ENCODE measurements around the gene DNAJB8. TPM values are rescaled to one million over a fixed set of nuclear protein-coding genes. Genes with fewer than 3 reads are reported as not detected.

The DNAJB8 gene
- total RNA-seq, 3 donors from 2014 or later (not counting 1 experiment from before 2014, with no cell fraction given) = not detected

- H3K27me3 ChIP-seq (ENCODE audit: control insufficient read depth, insufficient read depth, low read length) = no peaks in the 10 kb centered on the region
- H3K9me3 ChIP-seq (ENCODE audit: control insufficient read depth, insufficient read depth, low read length) = no peaks in the 10 kb centered on the region
- no peaks in the 10 kb centered on the region for H3K36me3 ChIP-seq (ENCODE audit: control insufficient read depth, insufficient read depth, low read length)
- intact Hi-C loops (cut with micrococcal nuclease) = no loop called here
- Mint-ChIP-seq H3K9me3 (peaks cover 0 to 12% of the 10 kb centered on the region in 2 donors), H3K27ac (peak overlapping the region in 1 of 2 donors; percentile 64), H3K36me3 (no peaks in the 10 kb centered on the region), H3K4me1 (peaks cover 21 to 30% of the 10 kb centered on the region in 2 donors), H3K4me3 (no peak overlapping the region), H3K27me3 (ENCODE audit: low read depth in 2 of 2) (peaks cover 12 to 14% of the 10 kb centered on the region in 2 donors)
- DNase-seq (no peak), ATAC-seq (no peak)
- WGBS (ENCODE audit: insufficient coverage) = 84% methylated on average over 1 of the region's 1 CpG
- TF ChIP-seq CTCF (IDR thresholded peaks at IDR 0.05) = no peak
- no peak overlapping the region for H3K4me3 ChIP-seq (ENCODE audit: low read length)
- peaks cover 10% of the 10 kb centered on the region for H3K4me1 ChIP-seq (ENCODE audit: control insufficient read depth, insufficient read depth, low read length)
- H3K27ac ChIP-seq (ENCODE audit: low read length) = no peak overlapping the region
These were observed 21.3 kb downstream of the DNAJB8 start for GRCh38 chr3:128445357-128445756.

GRCh38 chr3:128443771-128444170, 22.9 kb downstream of the DNAJB8 start:
- no peak overlapping the region for H3K4me3 ChIP-seq (ENCODE audit: low read length)
- ATAC-seq (no peak), DNase-seq (no peak)
- H3K9me3 Mint-ChIP-seq = peaks cover 0 to 12% of the 10 kb centered on the region in 2 donors
- no peak overlapping the region for H3K4me3 Mint-ChIP-seq
- H3K27ac ChIP-seq (ENCODE audit: low read length) = no peak overlapping the region
- no peaks in the 10 kb centered on the region for H3K27me3 ChIP-seq (ENCODE audit: control insufficient read depth, insufficient read depth, low read length)
- no peaks in the 10 kb centered on the region for H3K36me3 Mint-ChIP-seq
- H3K4me1 Mint-ChIP-seq = peaks cover 18 to 27% of the 10 kb centered on the region in 2 donors
- H3K36me3 ChIP-seq (ENCODE audit: control insufficient read depth, insufficient read depth, low read length) = no peaks in the 10 kb centered on the region
- H3K27me3 Mint-ChIP-seq (ENCODE audit: low read depth in 2 of 2) = peaks cover 11 to 21% of the 10 kb centered on the region in 2 donors
- 72% methylated on average over 3 of the region's 3 CpGs for WGBS (ENCODE audit: insufficient coverage)
- H3K9me3 ChIP-seq (ENCODE audit: control insufficient read depth, insufficient read depth, low read length) = no peaks in the 10 kb centered on the region
- TF ChIP-seq CTCF (IDR thresholded peaks at IDR 0.05) = no peak
- intact Hi-C loops (cut with micrococcal nuclease) = no loop called here
- H3K4me1 ChIP-seq (ENCODE audit: control insufficient read depth, insufficient read depth, low read length) = peaks cover 7% of the 10 kb centered on the region
- no peak overlapping the region for H3K27ac Mint-ChIP-seq

GRCh38 chr3:128442949-128443348, 23.7 kb downstream of the DNAJB8 start:
- no peak for TF ChIP-seq CTCF (IDR thresholded peaks at IDR 0.05)
- Histone ChIP-seq H3K36me3 (ENCODE audit: control insufficient read depth, insufficient read depth, low read length) (no peaks in the 10 kb centered on the region), H3K27me3 (ENCODE audit: control insufficient read depth, insufficient read depth, low read length) (no peaks in the 10 kb centered on the region), H3K9me3 (ENCODE audit: control insufficient read depth, insufficient read depth, low read length) (no peaks in the 10 kb centered on the region), H3K27ac (ENCODE audit: low read length) (no peak overlapping the region), H3K4me3 (ENCODE audit: low read length) (no peak overlapping the region), H3K4me1 (ENCODE audit: control insufficient read depth, insufficient read depth, low read length) (no peaks in the 10 kb centered on the region)
- Mint-ChIP-seq H3K36me3 (no peaks in the 10 kb centered on the region), H3K4me1 (peaks cover 11 to 20% of the 10 kb centered on the region in 2 donors), H3K4me3 (no peak overlapping the region), H3K9me3 (peaks cover 0 to 12% of the 10 kb centered on the region in 2 donors), H3K27ac (no peak overlapping the region), H3K27me3 (ENCODE audit: low read depth in 2 of 2) (peaks cover 6 to 23% of the 10 kb centered on the region in 2 donors)
- 89% methylated on average over 6 of the region's 6 CpGs for WGBS (ENCODE audit: insufficient coverage)
- intact Hi-C loops (cut with micrococcal nuclease) = no loop called here
- ATAC-seq (no peak), DNase-seq (no peak)

- H3K4me3 Mint-ChIP-seq = no peak overlapping the region
- intact Hi-C loops (cut with micrococcal nuclease) = no loop called here
- Histone ChIP-seq H3K27ac (ENCODE audit: low read length) (no peak overlapping the region), H3K27me3 (ENCODE audit: control insufficient read depth, insufficient read depth, low read length) (no peaks in the 10 kb centered on the region), H3K4me3 (ENCODE audit: low read length) (no peak overlapping the region), H3K9me3 (ENCODE audit: control insufficient read depth, insufficient read depth, low read length) (no peaks in the 10 kb centered on the region), H3K4me1 (ENCODE audit: control insufficient read depth, insufficient read depth, low read length) (no peaks in the 10 kb centered on the region), H3K36me3 (ENCODE audit: control insufficient read depth, insufficient read depth, low read length) (no peaks in the 10 kb centered on the region)
- peaks cover 6 to 23% of the 10 kb centered on the region in 2 donors for H3K27me3 Mint-ChIP-seq (ENCODE audit: low read depth in 2 of 2)
- H3K4me1 Mint-ChIP-seq = peaks cover 5 to 20% of the 10 kb centered on the region in 2 donors
- no peak for TF ChIP-seq CTCF (IDR thresholded peaks at IDR 0.05)
- WGBS (ENCODE audit: insufficient coverage) = 86% methylated on average over 7 of the region's 7 CpGs
- H3K36me3 Mint-ChIP-seq = no peaks in the 10 kb centered on the region
- DNase-seq = no peak
- H3K27ac Mint-ChIP-seq = no peak overlapping the region
- peaks cover 0 to 12% of the 10 kb centered on the region in 2 donors for H3K9me3 Mint-ChIP-seq
- ATAC-seq = no peak
These were observed 24.6 kb downstream of the DNAJB8 start for GRCh38 chr3:128442070-128442469.

Measured in natural killer cell (primary cell).